ENCODE data around the gene PMM1. TPM values are rescaled to one million over a fixed set of nuclear protein-coding genes. Genes with fewer than 3 reads are reported as not detected.

PMM1 gene
- total and polyA plus RNA-seq, 2 experiments from 2014 or later = 29.4 to 78.2 TPM

GRCh38 chr22:41585898-41586297 lies 3.7 kb downstream of the PMM1 start:
- H3K9me3 ChIP-seq (ENCODE audit: low read depth) = no peaks in the 10 kb centered on the region
- H2AFZ ChIP-seq = no peak overlapping the region
- no peak overlapping the region for H3K9ac ChIP-seq
- no peaks in the 10 kb centered on the region for H3K27me3 ChIP-seq (replicated peaks; ENCODE audit: insufficient read depth)
- in situ Hi-C loops (cut with MboI) = no loop called here
- H3F3A ChIP-seq (ENCODE audit: insufficient read depth) = no peaks in the 10 kb centered on the region
- no peak overlapping the region for H3K27ac ChIP-seq
- no peak overlapping the region for H3K4me2 ChIP-seq (ENCODE audit: unreplicated experiment)
- H3K79me2 ChIP-seq (ENCODE audit: insufficient read depth) = peaks cover 51% of the 10 kb centered on the region
- TF ChIP-seq EZH2phosphoT487 (IDR thresholded peaks at IDR 0.05; ENCODE audit: insufficient read depth, low read depth) (no peak), EZH2 (IDR thresholded peaks at IDR 0.05; ENCODE audit: insufficient read depth, poor library complexity, severe bottlenecking) (no peak)
- peaks cover 10% of the 10 kb centered on the region; the same call in 1 of the 2 replicates for H3K4me1 ChIP-seq (ENCODE audit: insufficient read depth)
- H3K4me3 ChIP-seq = no peak overlapping the region
- no peaks in the 10 kb centered on the region for H3K9me2 ChIP-seq (ENCODE audit: insufficient read depth)
- H3K36me3 ChIP-seq (ENCODE audit: low read depth) = peaks cover 5% of the 10 kb centered on the region; the same call in 1 of the 2 replicates
- WGBS, 2 experiments (ENCODE audit: low coverage in 1 of 2, low lambda C conversion rate in 2 of 2, missing lambda C conversion rate in 2 of 2) = 94 to 97% methylated on average over 7 of the region's 7 CpGs
- no peaks in the 10 kb centered on the region for H4K20me1 ChIP-seq (ENCODE audit: insufficient read depth)
- no peak for DNase-seq

GRCh38 chr22:41584881-41585280 lies 4.8 kb downstream of the PMM1 start:
- no peak overlapping the region for H3K9ac ChIP-seq
- TF ChIP-seq EZH2phosphoT487 (IDR thresholded peaks at IDR 0.05; ENCODE audit: insufficient read depth, low read depth) (no peak), EZH2 (IDR thresholded peaks at IDR 0.05; ENCODE audit: insufficient read depth, poor library complexity, severe bottlenecking) (no peak)
- H3F3A ChIP-seq (ENCODE audit: insufficient read depth) = no peaks in the 10 kb centered on the region
- H4K20me1 ChIP-seq (ENCODE audit: insufficient read depth) = no peaks in the 10 kb centered on the region
- H3K79me2 ChIP-seq (ENCODE audit: insufficient read depth) = peaks cover 51% of the 10 kb centered on the region
- DNase-seq = no peak
- WGBS, 2 experiments (ENCODE audit: low coverage in 1 of 2, low lambda C conversion rate in 2 of 2, missing lambda C conversion rate in 2 of 2) = 98 to 99% methylated on average over 6 of the region's 6 CpGs
- H2AFZ ChIP-seq = no peak overlapping the region
- no peak overlapping the region for H3K4me2 ChIP-seq (ENCODE audit: unreplicated experiment)
- H3K9me2 ChIP-seq (ENCODE audit: insufficient read depth) = no peaks in the 10 kb centered on the region
- peaks cover 10% of the 10 kb centered on the region; the same call in 1 of the 2 replicates for H3K4me1 ChIP-seq (ENCODE audit: insufficient read depth)
- peaks cover 5% of the 10 kb centered on the region; the same call in 1 of the 2 replicates for H3K36me3 ChIP-seq (ENCODE audit: low read depth)
- no peaks in the 10 kb centered on the region for H3K9me3 ChIP-seq (ENCODE audit: low read depth)
- in situ Hi-C loops (cut with MboI) = no loop called here
- no peak overlapping the region for H3K4me3 ChIP-seq
- no peaks in the 10 kb centered on the region for H3K27me3 ChIP-seq (replicated peaks; ENCODE audit: insufficient read depth)
- H3K27ac ChIP-seq = no peak overlapping the region

GRCh38 chr22:41582694-41583093 lies 6.9 kb downstream of the PMM1 start:
- H3K4me1 ChIP-seq (ENCODE audit: insufficient read depth) = 0 out of 2 replicates have a peak, but pooled peaks cover 2% of the 10 kb centered on the region
- H3K9me3 ChIP-seq (ENCODE audit: low read depth) = no peaks in the 10 kb centered on the region
- H3K9ac ChIP-seq = no peak overlapping the region
- peaks cover 5% of the 10 kb centered on the region; the same call in 1 of the 2 replicates for H3K36me3 ChIP-seq (ENCODE audit: low read depth)
- peaks cover 33% of the 10 kb centered on the region for H3K79me2 ChIP-seq (ENCODE audit: insufficient read depth)
- H3K4me3 ChIP-seq = no peak overlapping the region
- no peak for DNase-seq
- no peak overlapping the region for H2AFZ ChIP-seq
- H3K27ac ChIP-seq = no peak overlapping the region
- H4K20me1 ChIP-seq (ENCODE audit: insufficient read depth) = no peaks in the 10 kb centered on the region
- no peaks in the 10 kb centered on the region for H3K27me3 ChIP-seq (replicated peaks; ENCODE audit: insufficient read depth)
- in situ Hi-C loops (cut with MboI) = no loop called here
- no peak overlapping the region for H3K4me2 ChIP-seq (ENCODE audit: unreplicated experiment)
- 85 to 87% methylated on average over 8 of the region's 8 CpGs for WGBS, 2 experiments (ENCODE audit: low coverage in 1 of 2, low lambda C conversion rate in 2 of 2, missing lambda C conversion rate in 2 of 2)
- no peaks in the 10 kb centered on the region for H3K9me2 ChIP-seq (ENCODE audit: insufficient read depth)
- TF ChIP-seq EZH2phosphoT487 (IDR thresholded peaks at IDR 0.05; ENCODE audit: insufficient read depth, low read depth) (no peak), EZH2 (IDR thresholded peaks at IDR 0.05; ENCODE audit: insufficient read depth, poor library complexity, severe bottlenecking) (no peak)
- H3F3A ChIP-seq (ENCODE audit: insufficient read depth) = no peaks in the 10 kb centered on the region

- Histone ChIP-seq H4K20me1 (ENCODE audit: insufficient read depth) (no peaks in the 10 kb centered on the region), H3K4me3 (no peak overlapping the region), H3K4me1 (ENCODE audit: insufficient read depth) (no peaks in the 10 kb centered on the region), H3F3A (ENCODE audit: insufficient read depth) (no peaks in the 10 kb centered on the region), H3K27me3 (replicated peaks; ENCODE audit: insufficient read depth) (no peaks in the 10 kb centered on the region), H3K4me2 (ENCODE audit: unreplicated experiment) (no peak overlapping the region), H3K79me2 (ENCODE audit: insufficient read depth) (peaks cover 6% of the 10 kb centered on the region), H3K36me3 (ENCODE audit: low read depth) (peaks cover 5% of the 10 kb centered on the region; the same call in 1 of the 2 replicates), H3K9ac (no peak overlapping the region), H3K27ac (no peak overlapping the region), H3K9me2 (ENCODE audit: insufficient read depth) (no peaks in the 10 kb centered on the region), H2AFZ (no peak overlapping the region), H3K9me3 (ENCODE audit: low read depth) (no peaks in the 10 kb centered on the region)
- no peak for DNase-seq
- in situ Hi-C loops (cut with MboI) = no loop called here
- no peak for TF ChIP-seq EZH2phosphoT487 (IDR thresholded peaks at IDR 0.05; ENCODE audit: insufficient read depth, low read depth)
- TF ChIP-seq EZH2 (IDR thresholded peaks at IDR 0.05; ENCODE audit: insufficient read depth, poor library complexity, severe bottlenecking) = no peak
- WGBS, 2 experiments (ENCODE audit: low coverage in 1 of 2, low lambda C conversion rate in 2 of 2, missing lambda C conversion rate in 2 of 2) = 97 to 99% methylated on average over 6 of the region's 6 CpGs
Measured at GRCh38 chr22:41579997-41580355, 9.7 kb downstream of the PMM1 start.

All from GM23248 (cell line).